Stimulated activated CD4-positive, alpha-beta T cell treated with anti-CD3 and anti-CD28 coated beads, Interleukin-15, amount 100 ng/mL, for 1 hour (primary cell): ENCODE measurements around the gene PARD6G.
A peak's percentile ranks its signal among the peaks of the same experiment; 100 is the strongest.
"Not testable (repeated sequence)": the region's sequence is repeated elsewhere in the genome, so short reads cannot be mapped to it uniquely, and the experiment has no call there.

Experiments used
- DNase-seq, 2 donors: peaks; one replicate each; pipeline ENCODE4 v3.0.0-alpha.2; 2020; ENCODE audit warnings: low read depth in 1 of 2, low spot score in 1 of 2

The PARD6G gene

GRCh38 chr18:80172056-80172455 is 75.3 kb downstream of the PARD6G start:
- DNase-seq = no peak

GRCh38 chr18:80171054-80171872 is 76.1 kb downstream of the PARD6G start:
- peak in 1 of 2 donors; percentile 28 for DNase-seq

- no peak for DNase-seq
These were observed 76.8 kb downstream of the PARD6G start for GRCh38 chr18:80170395-80171053.

- DNase-seq = no peak
These were observed 77.7 kb downstream of the PARD6G start for GRCh38 chr18:80169607-80170006.

- DNase-seq = no peak
These were observed 78.3 kb downstream of the PARD6G start for GRCh38 chr18:80168982-80169381.

- no peak for DNase-seq
These were observed 79.0 kb downstream of the PARD6G start for GRCh38 chr18:80168346-80168745.

- DNase-seq = no peak
These were observed 79.4 kb downstream of the PARD6G start for GRCh38 chr18:80167931-80168330.

- no peak for DNase-seq
These were observed 80.0 kb downstream of the PARD6G start for GRCh38 chr18:80167331-80167730.

- DNase-seq = no peak
These were observed 80.6 kb downstream of the PARD6G start for GRCh38 chr18:80166725-80167124.

- no peak for DNase-seq
These were observed 81.1 kb downstream of the PARD6G start for GRCh38 chr18:80166240-80166639.

- not testable (repeated sequence) for DNase-seq
These were observed 82.5 kb downstream of the PARD6G start for GRCh38 chr18:80164727-80165355.

- DNase-seq = no peak
These were observed 84.1 kb downstream of the PARD6G start for GRCh38 chr18:80163183-80163582.

- no peak for DNase-seq
These were observed 85.4 kb downstream of the PARD6G start for GRCh38 chr18:80161781-80162417.

- DNase-seq = no peak
These were observed 87.3 kb downstream of the PARD6G start for GRCh38 chr18:80159713-80160636.

- DNase-seq = no peak
These were observed 88.9 kb downstream of the PARD6G start for GRCh38 chr18:80158365-80158764.

- DNase-seq = peak; percentile 32 to 61
These were observed 89.5 kb downstream of the PARD6G start for GRCh38 chr18:80157708-80158343.

- no peak for DNase-seq
These were observed 93.0 kb downstream of the PARD6G start for GRCh38 chr18:80154293-80154692.

GRCh38 chr18:80149667-80150066 is 97.6 kb downstream of the PARD6G start:
- no peak for DNase-seq

GRCh38 chr18:80148326-80149199 is 98.8 kb downstream of the PARD6G start:
- DNase-seq = no peak
